ENCODE results near the gene C17orf107. TPM values are rescaled to one million over a fixed set of nuclear protein-coding genes. Genes with fewer than 3 reads are reported as not detected.
"Not testable (repeated sequence)": the region's sequence is repeated elsewhere in the genome, so short reads cannot be mapped to it uniquely, and the experiment has no call there.

C17orf107 gene
- 0.46 TPM for total RNA-seq
- long read RNA-seq, partial matches to known transcripts = 0 of 1 reads
- long read RNA-seq, other reads (novel, unspliced or antisense) = 1 of 1 reads

GRCh38 chr17:4899341-4900230 is at the start of gene C17orf107:
C17orf107 (plus strand) TSS chr17:4899536; CDS start chr17:4899763, 227 bp downstream.
- intact Hi-C loops (cut with DNase I) = loop anchor here (5.0 kb wide), 1 partner anchor 187 kb away; the partner anchor contains the start of gene ARRB2
- DNase-seq (ENCODE audit: low spot score) = peak; percentile 92

- intact Hi-C loops (cut with DNase I) = no loop called here
- no peak for DNase-seq (ENCODE audit: low spot score)
Measured at GRCh38 chr17:4850246-4850645, 49.1 kb upstream of the C17orf107 start.

- intact Hi-C loops (cut with DNase I) = no loop called here
- DNase-seq (ENCODE audit: low spot score) = no peak
Measured at GRCh38 chr17:4851084-4851483, 48.3 kb upstream of the C17orf107 start.

GRCh38 chr17:4852567-4853207 is 46.6 kb upstream of the C17orf107 start:
- no peak for DNase-seq (ENCODE audit: low spot score)
- intact Hi-C loops (cut with DNase I) = no loop called here

GRCh38 chr17:4853208-4853671 is 46.1 kb upstream of the C17orf107 start:
- intact Hi-C loops (cut with DNase I) = no loop called here
- DNase-seq (ENCODE audit: low spot score) = no peak

- DNase-seq (ENCODE audit: low spot score) = no peak
Measured at GRCh38 chr17:4854111-4854681, 45.1 kb upstream of the C17orf107 start.

GRCh38 chr17:4856271-4856936 is 42.9 kb upstream of the C17orf107 start:
- intact Hi-C loops (cut with DNase I) = no loop called here
- no peak for DNase-seq (ENCODE audit: low spot score)

More at GRCh38 chr17:4854111-4854681, 45.1 kb upstream of the C17orf107 start:
- intact Hi-C loops (cut with DNase I) = no loop called here

GRCh38 chr17:4856937-4857314 is 42.4 kb upstream of the C17orf107 start:
- DNase-seq (ENCODE audit: low spot score) = no peak
- intact Hi-C loops (cut with DNase I) = no loop called here

- DNase-seq (ENCODE audit: low spot score); intact Hi-C loops (cut with DNase I): not testable (repeated sequence)
Measured at GRCh38 chr17:4857347-4857746, 42.0 kb upstream of the C17orf107 start.

- no peak for DNase-seq (ENCODE audit: low spot score)
- intact Hi-C loops (cut with DNase I) = loop anchor here (2.0 kb wide), 1 partner anchor 67 kb away; no protein-coding TSS in a partner anchor
Measured at GRCh38 chr17:4858068-4858881, 41.1 kb upstream of the C17orf107 start.

- intact Hi-C loops (cut with DNase I) = loop anchor here (2.0 kb wide), 1 partner anchor 68 kb away; no protein-coding TSS in a partner anchor
- DNase-seq (ENCODE audit: low spot score) = peak; percentile 82
Measured at GRCh38 chr17:4858882-4859260, 40.5 kb upstream of the C17orf107 start.

GRCh38 chr17:4859816-4860625 is 39.3 kb upstream of the C17orf107 start:
- intact Hi-C loops (cut with DNase I) = loop anchor here (2.0 kb wide), 1 partner anchor 69 kb away; no protein-coding TSS in a partner anchor
- DNase-seq (ENCODE audit: low spot score) = no peak

GRCh38 chr17:4860651-4861050 is 38.7 kb upstream of the C17orf107 start:
- no peak for DNase-seq (ENCODE audit: low spot score)
- intact Hi-C loops (cut with DNase I) = no loop called here

- intact Hi-C loops (cut with DNase I) = no loop called here
- DNase-seq (ENCODE audit: low spot score) = no peak
Measured at GRCh38 chr17:4861052-4861451, 38.3 kb upstream of the C17orf107 start.

- intact Hi-C loops (cut with DNase I) = no loop called here
- no peak for DNase-seq (ENCODE audit: low spot score)
Measured at GRCh38 chr17:4862720-4863119, 36.6 kb upstream of the C17orf107 start.

GRCh38 chr17:4863321-4863720 is 36.0 kb upstream of the C17orf107 start:
- intact Hi-C loops (cut with DNase I) = no loop called here

GRCh38 chr17:4867535-4867934 is 31.8 kb upstream of the C17orf107 start:
- DNase-seq (ENCODE audit: low spot score); intact Hi-C loops (cut with DNase I): not testable (repeated sequence)

More at GRCh38 chr17:4863321-4863720, 36.0 kb upstream of the C17orf107 start:
- no peak for DNase-seq (ENCODE audit: low spot score)

All from cardiac septum (tissue), 1 donor.